Epidermal melanocyte (primary cell): ENCODE results near the gene EPAS1.

Experiments
- DNase-seq: peaks from one replicate; pipeline ENCODE4 v3.0.0; 2011; ENCODE audit warnings: low spot score; ENCODE audit not compliant: insufficient read length

The EPAS1 gene

DNA sequence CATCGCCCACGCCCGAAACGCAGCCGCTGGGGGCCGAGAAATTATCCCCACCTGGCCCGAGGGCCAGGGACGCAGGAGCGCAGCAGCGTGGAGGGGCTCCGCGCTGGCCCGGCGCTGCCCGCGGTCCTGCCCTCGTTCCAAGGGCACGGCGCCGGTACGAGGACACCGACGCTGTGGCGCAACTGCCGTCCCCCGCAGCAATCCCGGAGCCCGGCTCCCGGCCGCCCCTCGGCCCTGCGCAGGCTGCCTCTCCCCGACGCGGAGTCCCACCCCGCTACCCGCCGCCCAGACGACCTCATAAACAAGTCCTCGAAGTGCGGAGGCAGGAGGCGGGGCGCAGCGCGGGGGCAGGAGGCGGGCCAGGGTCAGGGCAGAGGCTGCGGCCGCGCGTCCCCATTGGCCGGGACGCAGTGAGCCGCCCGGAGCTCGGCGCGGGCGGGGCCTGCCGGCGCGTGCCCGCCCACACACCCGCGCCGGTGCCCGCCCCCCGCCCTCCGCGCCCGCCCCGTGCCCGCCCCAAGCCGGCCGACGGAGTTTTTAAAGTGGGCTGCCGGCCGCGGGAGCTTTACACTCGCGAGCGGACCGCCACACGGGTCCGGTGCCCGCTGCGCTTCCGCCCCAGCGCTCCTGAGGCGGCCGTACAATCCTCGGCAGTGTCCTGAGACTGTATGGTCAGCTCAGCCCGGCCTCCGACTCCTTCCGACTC, at the start of gene EPAS1:
TSS of gene EPAS1 (plus strand) at position 568 of the 706 bp plus-strand sequence. CDS start 505 bp downstream, outside the sequence.
- DNase-seq = peak; percentile 97

DNA sequence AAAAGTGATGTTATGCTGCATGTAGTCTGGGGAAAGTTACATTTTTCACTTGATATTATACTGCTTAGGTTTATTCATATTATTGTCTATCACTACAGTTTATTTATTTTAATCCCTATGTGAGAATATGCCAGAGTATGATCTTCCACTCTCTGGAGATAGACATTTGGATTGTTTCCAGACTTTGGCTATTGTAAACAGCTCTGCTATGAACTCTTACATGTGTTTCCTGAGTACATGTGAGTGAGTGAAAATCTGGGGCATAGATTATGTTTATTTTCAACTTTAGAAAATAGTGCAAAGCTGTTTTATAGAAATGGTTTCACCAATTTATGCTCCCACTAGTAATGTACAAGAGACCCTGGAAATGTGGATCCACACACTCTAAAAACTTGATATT, 49.0 kb upstream of the EPAS1 start:
- DNase-seq = no peak

DNA sequence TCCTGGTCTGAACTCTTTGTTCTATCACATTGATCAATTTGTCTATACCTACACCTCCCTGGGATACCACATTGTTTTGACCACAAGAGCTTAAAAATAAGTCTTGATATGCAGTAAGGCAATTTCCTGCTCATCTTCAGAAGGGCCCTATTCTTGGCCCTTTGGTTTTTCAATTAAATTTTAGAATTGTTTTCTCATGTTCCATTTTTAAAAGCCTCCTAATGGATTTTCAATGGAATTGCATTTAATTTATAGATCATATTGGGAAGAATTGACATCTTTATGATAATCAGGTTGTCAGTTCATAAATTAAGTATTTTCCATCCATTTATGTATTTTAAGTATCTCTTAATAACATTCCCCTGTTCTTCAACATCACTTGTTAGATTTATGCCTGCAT, 47.6 kb upstream of the EPAS1 start:
- DNase-seq = no peak

DNA sequence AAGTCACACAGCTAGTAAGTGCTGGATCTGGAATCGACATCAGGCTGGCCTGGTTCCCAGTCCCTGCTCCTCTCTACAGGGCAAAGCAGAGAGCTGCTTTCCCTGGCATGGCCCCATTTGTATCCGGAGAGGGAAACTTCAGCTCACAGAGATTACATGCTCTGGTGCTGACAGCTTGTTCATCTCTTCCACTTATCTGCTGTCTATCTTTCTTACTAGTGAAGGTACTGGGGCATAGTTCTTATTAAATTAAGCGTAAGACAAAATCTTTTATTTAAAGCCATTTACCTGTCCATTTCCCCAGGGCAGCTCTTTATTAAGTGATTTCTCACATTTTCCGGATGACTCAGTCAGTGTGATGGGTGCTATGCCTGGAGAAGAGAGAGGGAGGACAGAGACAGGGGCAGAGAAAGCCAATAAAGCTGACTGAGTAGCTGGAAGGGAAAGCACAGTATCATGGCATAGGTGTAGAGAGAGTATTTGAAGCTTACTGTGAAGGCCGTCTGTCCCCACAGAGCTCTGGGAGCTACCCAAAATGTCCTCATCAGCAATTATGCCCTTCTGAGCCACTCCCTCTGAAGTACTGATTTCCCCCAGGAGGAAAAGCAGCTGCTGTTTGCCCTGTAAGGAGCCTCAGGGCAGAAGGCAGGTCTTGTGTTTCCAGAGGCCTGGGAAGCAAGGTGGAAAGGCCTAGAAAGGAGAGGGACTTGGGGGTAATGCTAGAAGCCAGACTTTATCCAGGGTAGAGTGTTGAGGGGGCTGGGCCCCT, 44.1 kb upstream of the EPAS1 start:
- no peak for DNase-seq

DNA sequence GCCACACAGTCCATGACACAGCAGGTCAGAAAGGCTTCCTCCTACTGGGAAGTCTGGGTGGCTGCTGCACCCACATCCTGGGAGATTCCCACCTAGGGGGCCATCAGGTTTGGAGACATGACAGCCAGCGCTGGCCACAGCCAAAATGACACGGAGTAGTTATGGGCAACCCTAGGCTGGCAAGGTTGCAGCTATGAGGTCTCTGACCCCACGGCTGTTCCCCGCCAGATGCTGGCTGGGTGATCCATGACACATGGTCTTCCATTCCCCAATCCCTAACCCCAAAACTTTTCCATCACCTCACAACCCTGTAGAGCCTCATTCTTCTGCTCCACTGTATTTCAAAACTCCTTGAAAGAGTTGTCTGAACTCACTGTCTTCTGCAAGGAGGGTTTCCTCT, 42.7 kb upstream of the EPAS1 start:
- DNase-seq = no peak

DNA sequence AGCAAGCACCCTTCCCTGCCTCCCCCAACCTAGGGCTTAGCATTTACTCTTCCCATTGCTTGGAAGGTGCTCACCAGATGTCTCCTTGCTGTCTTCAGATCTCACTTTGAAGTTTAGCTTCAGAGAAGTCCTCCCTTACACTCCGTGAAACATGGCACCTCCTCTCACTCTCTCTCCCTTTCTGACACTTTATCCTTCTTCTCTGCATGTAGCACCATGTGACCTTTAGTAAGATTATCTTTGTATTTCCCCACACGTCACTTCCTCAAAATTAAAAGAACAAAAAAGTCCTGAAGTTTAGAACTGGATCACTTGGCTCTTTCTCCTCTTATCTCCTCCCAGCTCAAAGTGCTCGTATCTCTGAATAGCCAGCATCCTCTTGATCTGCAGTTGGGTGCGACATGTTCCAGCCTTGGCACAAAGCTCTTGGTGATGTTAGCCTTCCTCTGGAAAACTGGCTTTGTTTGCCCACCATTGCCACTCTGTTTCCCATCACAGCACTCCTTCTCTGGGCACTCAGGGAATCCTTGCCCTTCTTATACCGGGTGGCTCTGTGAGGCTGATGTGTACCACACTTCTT, 40.6 kb upstream of the EPAS1 start:
- no peak for DNase-seq

DNA sequence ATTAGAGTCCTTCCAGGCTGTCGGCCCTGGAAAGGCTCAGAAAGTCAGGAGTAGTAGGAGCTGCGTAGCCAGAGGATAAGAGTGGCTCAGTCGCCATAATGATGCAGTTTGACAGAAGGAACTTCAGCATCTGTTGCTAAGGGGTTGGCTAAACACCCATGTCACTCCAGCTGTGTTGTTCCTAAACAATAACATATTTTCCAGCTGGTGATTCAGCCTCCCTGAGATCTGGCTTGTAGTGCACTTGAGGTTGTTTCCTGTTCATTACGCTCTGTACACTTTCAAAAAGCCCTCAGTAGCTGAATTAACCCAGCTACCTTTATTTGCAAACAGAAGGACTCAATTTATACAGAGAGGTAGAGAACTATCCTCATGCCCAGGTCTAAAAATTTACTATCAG, 39.7 kb upstream of the EPAS1 start:
- DNase-seq = no peak

DNA sequence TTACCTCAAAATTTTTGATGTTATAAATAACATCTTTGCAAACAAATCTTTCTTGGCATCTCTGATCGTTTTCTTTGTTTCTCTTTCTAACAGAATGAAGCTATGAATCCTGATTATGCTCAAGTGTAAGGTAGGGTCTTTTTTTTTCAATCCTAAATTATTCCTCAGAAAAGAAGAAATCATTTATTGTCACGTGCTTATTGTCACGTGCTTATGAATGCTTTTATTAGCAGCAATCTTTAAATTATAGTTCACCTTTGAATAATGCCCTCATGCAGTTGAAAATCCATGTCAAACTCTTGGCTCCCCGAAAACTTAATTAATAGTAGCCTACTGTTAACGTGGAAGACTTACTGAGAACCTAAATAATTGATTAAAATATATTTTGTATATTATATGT, 39.2 kb upstream of the EPAS1 start:
- DNase-seq = no peak

DNA sequence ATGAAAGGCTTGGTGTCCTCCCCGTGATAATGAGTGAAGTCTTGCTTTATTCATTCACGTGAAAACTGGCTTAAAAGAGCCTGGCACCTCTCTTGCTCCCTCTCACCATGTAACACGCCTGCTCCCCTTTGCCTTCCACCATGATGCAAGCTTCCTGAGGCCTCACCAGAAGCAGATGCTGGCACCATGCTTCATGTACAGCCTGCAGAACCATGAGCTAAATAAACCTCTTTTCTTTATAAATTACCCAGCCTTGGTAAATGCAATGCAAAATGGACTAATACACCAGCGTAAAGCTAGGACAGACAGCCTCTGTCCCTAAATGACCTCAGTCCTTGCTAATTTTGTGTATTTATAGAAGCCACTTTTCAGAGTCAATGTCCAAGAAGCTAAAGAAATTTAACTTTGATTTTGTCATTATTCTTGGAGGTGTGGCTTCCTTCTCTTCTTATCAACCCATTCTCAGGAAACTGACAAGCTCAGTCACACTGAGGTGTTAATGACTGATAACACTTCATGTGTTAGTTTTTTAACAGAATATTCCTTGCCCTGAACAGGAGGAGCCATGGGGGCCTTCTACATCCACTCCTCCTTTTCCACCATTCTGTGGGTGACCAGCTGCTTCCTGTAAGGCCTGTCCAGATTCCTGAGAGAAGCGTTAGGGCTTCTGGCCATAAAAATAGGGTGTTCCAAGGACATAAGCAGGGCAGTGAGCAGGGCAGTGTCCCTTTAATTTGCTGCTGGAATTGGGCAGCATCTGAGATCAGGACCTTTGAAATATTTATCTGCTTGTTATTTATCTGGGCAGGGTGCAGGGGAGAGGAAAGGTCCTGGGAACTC, 38.0 kb upstream of the EPAS1 start:
- DNase-seq = no peak

DNA sequence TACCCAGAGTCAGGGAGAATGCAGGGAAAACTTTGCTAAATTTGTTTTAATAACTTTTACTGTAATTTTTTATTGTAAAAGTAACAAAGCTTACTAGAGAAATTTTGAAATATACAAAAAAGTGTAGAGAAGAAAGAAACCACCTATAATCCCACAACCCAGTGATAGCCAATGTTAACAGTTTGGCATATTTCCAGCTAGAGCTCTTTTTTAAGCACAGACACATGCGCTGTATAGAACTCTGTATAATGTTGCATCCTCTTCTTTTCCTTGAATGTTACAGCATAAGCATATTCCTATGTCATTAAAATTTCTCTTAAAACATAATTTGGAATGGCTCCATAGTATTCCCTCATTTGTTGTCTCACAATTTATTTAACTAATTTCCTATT, 37.4 kb upstream of the EPAS1 start:
- no peak for DNase-seq

DNA sequence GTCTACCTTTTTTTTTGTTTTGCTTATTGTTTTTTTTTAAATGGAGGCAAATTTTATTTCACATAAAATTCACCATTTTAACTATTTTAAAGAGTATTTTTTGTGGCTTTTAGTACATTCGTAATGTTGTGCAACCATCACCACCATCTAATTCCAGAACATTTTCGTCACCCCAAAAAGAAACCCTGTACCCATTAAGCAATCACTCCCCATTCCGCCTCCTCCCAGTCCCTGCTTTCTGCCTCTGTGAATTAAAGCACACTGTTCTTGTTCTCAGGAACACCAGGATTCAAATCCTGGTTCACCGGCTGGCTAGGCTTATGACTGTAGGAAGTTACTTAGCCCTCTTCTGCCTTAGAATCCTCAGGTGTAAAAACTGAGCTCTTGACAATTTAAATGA, 36.9 kb upstream of the EPAS1 start:
- DNase-seq = no peak

DNA sequence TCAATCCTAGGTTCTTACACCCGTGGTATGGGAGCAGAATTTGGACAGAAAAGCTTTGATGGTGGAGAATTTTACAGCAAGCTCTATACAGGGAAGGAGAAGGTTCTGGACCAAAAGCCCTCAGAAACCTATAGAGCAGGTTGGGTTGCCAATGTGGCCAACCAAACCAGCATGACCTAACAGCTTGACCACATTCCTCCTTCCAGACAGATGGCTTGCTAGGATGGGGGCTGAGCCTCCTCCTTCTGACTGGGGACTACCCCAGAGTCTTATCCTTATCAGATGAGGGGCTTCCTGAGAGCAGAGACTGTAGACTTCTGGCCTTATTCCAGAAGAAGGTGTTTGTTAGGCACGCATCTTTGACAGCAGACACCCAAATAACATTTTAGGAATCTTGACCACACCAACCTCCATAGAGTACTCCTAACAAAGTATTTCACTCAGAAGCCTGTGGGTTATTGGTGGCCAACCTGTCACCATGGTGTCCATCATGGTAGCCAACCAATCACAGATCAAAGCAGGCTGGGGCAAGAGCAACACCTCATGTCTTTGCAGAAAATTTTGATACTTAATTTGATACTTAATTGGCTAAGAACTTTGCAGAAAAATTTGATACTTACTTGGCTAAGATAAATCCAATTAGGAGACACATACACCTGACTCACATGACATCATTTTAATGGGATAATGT, 34.8 kb upstream of the EPAS1 start:
- DNase-seq = no peak

DNA sequence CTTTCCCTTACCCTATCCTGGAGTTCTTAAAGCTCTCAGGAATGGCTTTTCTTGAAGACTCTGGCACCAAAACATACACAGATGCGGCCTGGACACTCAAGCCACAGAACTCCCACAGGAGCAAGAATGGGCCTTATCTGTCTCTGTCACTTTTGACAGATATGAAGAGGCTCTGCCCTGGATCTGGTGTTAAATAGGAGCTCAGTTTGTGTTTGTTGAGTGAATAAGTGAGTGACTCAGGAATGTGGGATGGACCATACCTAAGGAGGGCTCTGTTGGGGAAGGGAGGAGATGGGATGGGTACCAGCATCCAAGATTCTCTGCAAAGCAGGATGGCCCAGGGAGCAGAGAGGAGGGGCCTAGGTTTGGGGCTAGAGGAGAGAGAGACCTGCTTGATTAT, 33.9 kb upstream of the EPAS1 start:
- DNase-seq = no peak

DNA sequence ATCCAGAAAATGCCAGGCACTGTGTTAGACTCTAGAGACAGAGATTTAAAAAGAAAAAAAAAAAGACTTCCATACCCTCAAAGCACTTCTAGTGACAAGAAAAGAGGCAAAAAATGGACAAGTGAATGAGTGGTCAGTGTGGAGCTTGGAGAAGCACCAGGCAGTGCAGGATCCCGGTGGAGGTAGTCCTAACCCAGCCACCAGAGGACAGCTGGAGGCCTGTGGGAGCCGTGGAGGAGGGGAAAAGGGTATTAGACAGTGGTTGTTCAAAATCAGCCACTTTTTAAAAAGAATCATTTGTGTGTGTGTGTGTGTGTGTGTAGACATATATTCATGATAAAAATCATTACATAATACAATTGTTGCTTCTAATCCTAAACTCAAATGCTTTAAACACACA, 32.8 kb upstream of the EPAS1 start:
- DNase-seq = no peak

DNA sequence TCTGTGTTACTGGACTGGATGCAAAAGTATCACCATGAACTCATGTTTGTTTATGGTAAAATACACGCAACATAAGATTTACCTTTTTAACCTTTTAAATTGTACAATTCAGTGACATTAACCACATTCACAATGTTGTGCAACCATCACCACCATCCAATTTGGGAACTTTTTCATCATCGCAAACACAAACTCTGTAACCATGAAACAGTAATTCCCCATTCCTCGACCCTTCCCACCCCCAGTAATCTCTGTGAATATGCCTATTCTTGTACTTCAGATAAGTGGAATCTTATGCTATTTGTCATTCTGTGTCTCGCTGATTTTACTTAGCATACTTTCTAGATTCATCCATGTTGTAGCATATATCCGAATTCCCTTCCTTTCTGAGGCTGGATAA, 31.1 kb upstream of the EPAS1 start:
- no peak for DNase-seq

DNA sequence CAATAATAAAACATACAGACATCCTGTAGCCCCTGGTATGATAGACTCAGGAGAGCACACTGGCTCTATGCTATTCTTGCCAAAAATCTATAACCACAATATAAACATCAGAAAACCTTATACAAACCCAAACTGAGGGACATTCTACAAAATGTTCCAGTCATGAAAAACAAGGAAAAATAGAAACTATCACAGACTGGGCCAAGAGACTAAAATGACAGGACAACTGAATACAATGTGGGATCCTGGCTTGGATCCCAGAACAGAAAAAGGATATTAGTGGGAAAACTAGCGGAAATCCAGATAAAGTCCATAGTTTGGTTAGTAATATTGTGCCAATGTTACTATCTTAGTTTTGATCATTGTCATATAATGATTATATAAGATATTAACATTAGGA, 29.6 kb upstream of the EPAS1 start:
- no peak for DNase-seq

DNA sequence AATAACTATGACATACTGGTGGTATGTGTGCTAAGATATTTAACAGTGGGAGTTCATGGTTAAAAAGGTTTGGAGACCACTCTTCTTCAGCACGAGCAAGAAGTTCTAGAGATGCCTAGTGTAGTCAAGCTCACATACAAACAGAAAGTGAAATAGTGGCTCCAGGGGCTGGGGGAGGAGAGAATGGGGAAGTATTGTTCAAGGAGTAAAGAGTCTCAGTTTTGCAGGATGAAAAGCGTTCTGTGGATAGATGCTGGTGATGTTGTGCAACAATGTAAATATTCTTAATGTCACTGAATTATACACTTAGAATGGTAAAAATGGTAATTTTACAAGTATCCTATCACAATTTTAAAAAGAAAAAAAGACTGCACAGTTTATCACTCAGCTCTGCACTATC, 29.0 kb upstream of the EPAS1 start:
- no peak for DNase-seq

DNA sequence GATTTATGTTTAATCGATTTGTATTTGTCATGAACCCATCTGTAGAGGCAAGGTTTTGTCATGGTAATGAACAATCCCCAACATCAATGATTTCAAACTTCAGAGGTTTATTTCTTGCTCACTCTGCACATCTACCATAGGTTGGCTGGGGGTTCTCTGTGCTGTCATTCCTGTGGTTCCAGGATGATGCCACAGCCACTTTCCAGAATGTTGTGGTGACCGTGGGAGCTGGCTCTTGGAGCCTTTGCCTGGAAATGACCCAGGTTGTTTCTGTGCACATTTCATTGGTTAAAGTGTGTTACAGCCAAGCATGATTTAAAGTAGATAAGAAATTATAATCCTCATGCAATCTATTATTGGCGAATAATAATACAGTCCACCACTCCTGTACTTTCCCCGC, 28.2 kb upstream of the EPAS1 start:
- DNase-seq = no peak

DNA sequence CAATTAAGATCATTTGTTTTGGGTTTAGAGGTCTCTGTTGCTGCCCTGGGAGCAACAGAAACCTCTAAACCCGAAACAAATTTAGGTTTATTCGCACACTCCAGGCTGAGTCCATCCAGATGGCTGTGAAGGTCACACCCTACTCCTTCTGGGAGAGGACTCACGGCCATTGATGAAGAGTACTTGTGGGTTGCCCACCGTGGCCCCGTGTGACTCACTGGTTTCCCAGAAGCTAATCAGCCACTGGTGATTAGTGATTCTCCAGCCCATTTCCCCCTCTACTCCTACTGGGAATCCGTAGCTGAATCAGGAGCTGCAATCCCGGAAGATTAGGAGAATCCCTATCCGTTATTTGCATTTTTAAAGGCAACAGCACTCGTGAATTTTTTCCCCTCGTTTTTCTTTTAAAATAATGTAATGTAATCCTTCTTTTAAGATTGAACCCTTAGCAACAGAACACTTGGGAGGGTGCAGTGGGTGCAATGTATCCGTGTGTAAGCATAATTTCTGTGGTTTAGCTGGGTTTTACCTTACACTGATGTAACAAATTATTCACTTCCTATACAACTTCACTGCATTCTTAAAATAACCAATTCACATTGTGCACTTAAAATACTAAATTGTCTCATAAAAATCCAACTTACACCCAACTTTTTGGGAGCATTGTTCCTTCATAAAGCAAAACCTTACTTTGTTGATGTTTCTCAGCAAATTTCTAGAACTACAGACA, 27.5 kb upstream of the EPAS1 start:
- DNase-seq = no peak

DNA sequence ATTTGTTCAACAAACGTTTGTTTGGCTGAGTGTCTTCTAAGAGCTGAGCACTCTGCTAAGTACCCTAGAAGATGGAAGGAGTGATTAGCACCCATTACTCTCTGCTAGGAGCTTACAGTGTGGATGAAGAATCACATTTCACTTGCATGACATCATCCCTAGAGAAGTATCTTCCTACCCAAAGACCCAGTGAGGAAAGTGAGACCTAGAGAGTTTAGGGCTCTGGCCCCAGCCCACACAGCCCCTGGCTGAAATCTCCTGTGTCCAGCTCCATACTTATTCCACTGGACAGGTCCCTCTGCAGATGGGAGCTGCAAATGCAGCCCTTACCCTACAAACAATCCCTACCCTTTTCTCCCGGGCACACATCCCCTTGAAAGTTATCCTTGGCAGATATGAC, 26.8 kb upstream of the EPAS1 start:
- DNase-seq = no peak
